ENCODE results near the gene SMARCAL1. TPM values are rescaled to one million over a fixed set of nuclear protein-coding genes. Genes with fewer than 3 reads are reported as not detected.

The SMARCAL1 gene
- total and polyA plus RNA-seq, 2 of the 13 experiments (the other 11 are each of a cell fraction or from before 2014, with no cell fraction given), result 12.7 to 21.3 TPM

DNA sequence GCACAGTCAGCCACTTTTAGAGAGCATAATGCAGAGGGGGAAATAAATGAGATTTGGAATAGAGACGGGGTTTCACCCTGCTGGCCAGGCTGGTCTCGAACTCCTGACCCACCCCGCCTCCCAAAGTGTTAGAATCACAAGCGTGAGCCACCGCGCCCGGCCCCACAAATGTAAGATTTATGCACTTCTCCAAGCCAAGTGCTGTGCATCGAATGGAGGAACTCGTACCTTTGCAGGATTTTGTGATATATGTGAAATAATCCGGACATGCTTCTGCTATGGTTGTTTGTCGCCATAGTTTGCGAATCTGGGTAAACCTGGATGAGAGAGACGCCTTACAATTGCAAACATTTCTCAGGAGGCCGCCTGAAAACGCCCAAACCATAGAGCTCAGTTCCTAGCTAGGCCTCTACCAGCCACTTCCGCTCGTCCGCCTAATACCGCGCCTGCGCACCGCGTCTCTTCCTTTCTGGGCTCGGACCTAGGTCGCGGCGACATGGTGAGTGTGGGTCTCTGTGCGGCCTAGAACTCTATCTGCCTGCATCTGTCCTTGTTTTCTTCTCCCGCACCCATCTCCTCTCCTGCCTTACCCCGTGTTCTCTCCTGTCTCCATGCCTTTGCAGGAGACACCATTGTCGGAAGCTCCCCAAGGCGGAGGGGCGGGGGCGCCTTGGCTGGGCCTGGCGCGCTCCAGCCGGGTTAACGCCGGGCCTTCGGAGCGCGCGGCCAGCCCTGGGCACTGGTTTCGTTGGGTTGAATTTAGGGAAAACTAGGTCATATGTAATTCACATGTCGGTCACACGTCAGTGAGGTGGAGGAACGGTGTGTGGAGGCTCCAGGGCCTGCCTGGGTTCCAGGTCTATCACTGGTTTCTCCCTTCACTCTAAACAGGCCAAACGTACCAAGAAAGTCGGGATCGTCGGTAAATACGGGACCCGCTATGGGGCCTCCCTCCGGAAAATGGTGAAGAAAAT, 86.4 kb downstream of the SMARCAL1 start, which contains the start of gene RPL37A (continued):
- TF ChIP-seq KLF16 (CRISPR knock-in tag; IDR thresholded peaks at IDR 0.05) (peak; percentile 94 to 97), ZNF343 (CRISPR knock-in tag; IDR thresholded peaks at IDR 0.05) (peak; percentile 95), BRCA1 (CRISPR knock-in tag; IDR thresholded peaks at IDR 0.05) (no peak; the same call in 1 of the 2 replicates), NFRKB (IDR thresholded peaks at IDR 0.05) (no peak; the same call in 1 of the 2 replicates), KLF13 (CRISPR knock-in tag; IDR thresholded peaks at IDR 0.05) (no peak; the same call in 1 of the 2 replicates), ZNF251 (CRISPR knock-in tag; IDR thresholded peaks at IDR 0.05) (no peak), SP2 (CRISPR knock-in tag; IDR thresholded peaks at IDR 0.05) (peak; percentile 64), ZNF33A (CRISPR knock-in tag; IDR thresholded peaks at IDR 0.05; ENCODE audit: borderline replicate concordance) (peak; percentile 94; the same call in 1 of the 2 replicates), ZNF703 (CRISPR knock-in tag; IDR thresholded peaks at IDR 0.05; ENCODE audit: borderline replicate concordance) (0 out of 2 replicates have a peak, but pooled peaks have one; percentile 4), ARHGAP35 (CRISPR knock-in tag; IDR thresholded peaks at IDR 0.05; ENCODE audit: borderline replicate concordance) (peak; percentile 92), ZBTB8A (CRISPR knock-in tag; IDR thresholded peaks at IDR 0.05; ENCODE audit: borderline replicate concordance, low read depth) (peak; percentile 96; the same call in 1 of the 2 replicates), ZNF20 (CRISPR knock-in tag; IDR thresholded peaks at IDR 0.05) (peak; percentile 85; the same call in 1 of the 2 replicates), GTF2F1 (IDR thresholded peaks at IDR 0.05; ENCODE audit: low read length) (peak; percentile 72; the same call in 1 of the 2 replicates), RNF2 (conservative IDR thresholded peaks at IDR 0.05; ENCODE audit: low read depth) (0 out of 2 replicates have a peak, but pooled peaks have one; percentile 73), NCOR1 (IDR thresholded peaks at IDR 0.05; ENCODE audit: borderline replicate concordance, low read length) (peak; percentile 27; the same call in 1 of the 2 replicates), HNF4G (IDR thresholded peaks at IDR 0.05; ENCODE audit: borderline replicate concordance, low read depth, low read length) (no peak), HNF4G (CRISPR knock-in tag; IDR thresholded peaks at IDR 0.05; ENCODE audit: borderline replicate concordance, low read depth) (0 out of 2 replicates have a peak, but pooled peaks have one; percentile 69), ZNF34 (CRISPR knock-in tag; IDR thresholded peaks at IDR 0.05; ENCODE audit: borderline replicate concordance) (peak; percentile 85), ZBTB7B (CRISPR knock-in tag; IDR thresholded peaks at IDR 0.05) (peak; percentile 60; the same call in 1 of the 2 replicates)
- TF ChIP-seq, protein P1, sequence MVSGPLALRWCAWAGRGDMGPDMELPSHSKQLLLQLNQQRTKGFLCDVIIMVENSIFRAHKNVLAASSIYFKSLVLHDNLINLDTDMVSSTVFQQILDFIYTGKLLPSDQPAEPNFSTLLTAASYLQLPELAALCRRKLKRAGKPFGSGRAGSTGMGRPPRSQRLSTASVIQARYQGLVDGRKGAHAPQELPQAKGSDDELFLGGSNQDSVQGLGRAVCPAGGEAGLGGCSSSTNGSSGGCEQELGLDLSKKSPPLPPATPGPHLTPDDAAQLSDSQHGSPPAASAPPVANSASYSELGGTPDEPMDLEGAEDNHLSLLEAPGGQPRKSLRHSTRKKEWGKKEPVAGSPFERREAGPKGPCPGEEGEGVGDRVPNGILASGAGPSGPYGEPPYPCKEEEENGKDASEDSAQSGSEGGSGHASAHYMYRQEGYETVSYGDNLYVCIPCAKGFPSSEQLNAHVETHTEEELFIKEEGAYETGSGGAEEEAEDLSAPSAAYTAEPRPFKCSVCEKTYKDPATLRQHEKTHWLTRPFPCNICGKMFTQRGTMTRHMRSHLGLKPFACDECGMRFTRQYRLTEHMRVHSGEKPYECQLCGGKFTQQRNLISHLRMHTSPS (CRISPR knock-in tag; IDR thresholded peaks at IDR 0.05; ENCODE audit: low read depth), result no peak
- TF ChIP-seq, protein P2, sequence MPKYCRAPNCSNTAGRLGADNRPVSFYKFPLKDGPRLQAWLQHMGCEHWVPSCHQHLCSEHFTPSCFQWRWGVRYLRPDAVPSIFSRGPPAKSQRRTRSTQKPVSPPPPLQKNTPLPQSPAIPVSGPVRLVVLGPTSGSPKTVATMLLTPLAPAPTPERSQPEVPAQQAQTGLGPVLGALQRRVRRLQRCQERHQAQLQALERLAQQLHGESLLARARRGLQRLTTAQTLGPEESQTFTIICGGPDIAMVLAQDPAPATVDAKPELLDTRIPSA (CRISPR knock-in tag; IDR thresholded peaks at IDR 0.05; ENCODE audit: borderline replicate concordance), result 0 out of 2 replicates have a peak, but pooled peaks have one; percentile 77
